GM23338 (cell line): ENCODE results near the gene ESYT1.

Source experiments
- CREB1 ChIP-seq: fragments of 250-450 bp; sonication (Bioruptor Pico); IDR thresholded peaks from 2 replicates; pipeline ENCODE4 v1.5.0; 2020; ENCODE audit warnings: low read depth, mild to moderate bottlenecking, moderate library complexity
- EZH2 ChIP-seq: fragments of 200-600 bp; sonication (generic); IDR thresholded peaks from one replicate; pipeline ENCODE4 v1.8.0; 2017; ENCODE audit warnings: antibody characterized with exemption, mild to moderate bottlenecking, low read depth; ENCODE audit not compliant: unreplicated experiment
- EZH2phosphoT487 ChIP-seq: fragments of 200-600 bp; sonication (generic); IDR thresholded peaks from one replicate; pipeline ENCODE4 v1.8.1; 2018; ENCODE audit warnings: antibody characterized with exemption; ENCODE audit not compliant: unreplicated experiment
- JUNB ChIP-seq: IDR thresholded peaks from one replicate; pipeline ENCODE4 v1.6.1; 2016; ENCODE audit warnings: antibody characterized with exemption; ENCODE audit not compliant: unreplicated experiment
- NANOG ChIP-seq: IDR thresholded peaks from 2 replicates; pipeline ENCODE4 v1.6.1; 2016; ENCODE audit warnings: antibody characterized with exemption, borderline replicate concordance
- POLR2AphosphoS5 ChIP-seq: IDR thresholded peaks from 2 replicates; pipeline ENCODE4 v1.6.1; 2016; ENCODE audit warnings: antibody characterized with exemption, low read depth
- STAT1 ChIP-seq: IDR thresholded peaks from one replicate; pipeline ENCODE4 v1.6.1; 2016; ENCODE audit warnings: antibody characterized with exemption; ENCODE audit not compliant: unreplicated experiment
- ZNF114 ChIP-seq: fragments of 250-450 bp; sonication (Bioruptor Pico); IDR thresholded peaks from 2 replicates; pipeline ENCODE4 v1.5.0; 2020; ENCODE audit warnings: mild to moderate bottlenecking, moderate library complexity
- ZNF331 ChIP-seq: fragments of 250-450 bp; sonication (Bioruptor Pico); IDR thresholded peaks from 2 replicates; pipeline ENCODE4 v1.5.0; 2020; ENCODE audit warnings: low read depth, mild to moderate bottlenecking, moderate library complexity
- TF ChIP-seq, protein P1 (sequence below), 2 experiments: fragments of 200-600 bp in 1 of 2; sonication (generic) in 1 of 2; conservative IDR thresholded peaks; 2 replicates each; pipeline versions ENCODE4 v1.5.1 to v1.6.1; 2016 to 2017; ENCODE audit warnings: antibody characterized with exemption in 2 of 2, low read depth in 2 of 2, mild to moderate bottlenecking in 2 of 2, moderate library complexity in 1 of 2
- TF ChIP-seq, protein P2 (sequence below): IDR thresholded peaks from one replicate; pipeline ENCODE4 v1.6.1; 2018; ENCODE audit warnings: antibody characterized with exemption; ENCODE audit not compliant: unreplicated experiment
- TF ChIP-seq, protein P3 (sequence below): IDR thresholded peaks from 2 replicates; pipeline ENCODE4 v1.6.1; 2016; ENCODE audit warnings: antibody characterized with exemption

DNA sequence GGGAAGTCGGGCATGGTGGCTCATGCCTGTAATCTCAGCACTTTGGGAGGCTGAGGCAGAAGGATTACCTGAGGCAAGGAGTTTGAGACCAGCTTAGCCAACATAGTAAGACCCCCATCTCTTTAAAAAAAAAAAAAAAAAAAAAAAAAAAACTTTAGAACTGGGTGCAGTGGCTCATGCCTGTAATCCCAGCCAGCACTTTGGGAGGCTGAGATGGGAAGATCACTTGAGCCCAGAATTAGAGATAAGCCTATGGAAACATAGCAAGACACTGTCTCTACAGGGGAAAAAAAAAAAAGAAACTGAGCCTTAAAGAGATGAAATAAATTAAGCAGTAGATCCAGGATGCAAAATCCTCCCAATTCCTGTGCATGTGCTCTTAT, 25.4 kb upstream of the ESYT1 start:
- TF ChIP-seq NANOG (no peak), EZH2phosphoT487 (no peak), EZH2 (no peak), JUNB (no peak), POLR2AphosphoS5 (no peak), CREB1 (CRISPR knock-in tag) (no peak), STAT1 (no peak), ZNF114 (no peak), ZNF331 (CRISPR knock-in tag) (no peak)
- TF ChIP-seq, protein P1, sequence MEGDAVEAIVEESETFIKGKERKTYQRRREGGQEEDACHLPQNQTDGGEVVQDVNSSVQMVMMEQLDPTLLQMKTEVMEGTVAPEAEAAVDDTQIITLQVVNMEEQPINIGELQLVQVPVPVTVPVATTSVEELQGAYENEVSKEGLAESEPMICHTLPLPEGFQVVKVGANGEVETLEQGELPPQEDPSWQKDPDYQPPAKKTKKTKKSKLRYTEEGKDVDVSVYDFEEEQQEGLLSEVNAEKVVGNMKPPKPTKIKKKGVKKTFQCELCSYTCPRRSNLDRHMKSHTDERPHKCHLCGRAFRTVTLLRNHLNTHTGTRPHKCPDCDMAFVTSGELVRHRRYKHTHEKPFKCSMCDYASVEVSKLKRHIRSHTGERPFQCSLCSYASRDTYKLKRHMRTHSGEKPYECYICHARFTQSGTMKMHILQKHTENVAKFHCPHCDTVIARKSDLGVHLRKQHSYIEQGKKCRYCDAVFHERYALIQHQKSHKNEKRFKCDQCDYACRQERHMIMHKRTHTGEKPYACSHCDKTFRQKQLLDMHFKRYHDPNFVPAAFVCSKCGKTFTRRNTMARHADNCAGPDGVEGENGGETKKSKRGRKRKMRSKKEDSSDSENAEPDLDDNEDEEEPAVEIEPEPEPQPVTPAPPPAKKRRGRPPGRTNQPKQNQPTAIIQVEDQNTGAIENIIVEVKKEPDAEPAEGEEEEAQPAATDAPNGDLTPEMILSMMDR (conservative IDR thresholded peaks at IDR 0.05; ENCODE audit: low read depth in 2 of 2) = no peak
- TF ChIP-seq, protein P2, sequence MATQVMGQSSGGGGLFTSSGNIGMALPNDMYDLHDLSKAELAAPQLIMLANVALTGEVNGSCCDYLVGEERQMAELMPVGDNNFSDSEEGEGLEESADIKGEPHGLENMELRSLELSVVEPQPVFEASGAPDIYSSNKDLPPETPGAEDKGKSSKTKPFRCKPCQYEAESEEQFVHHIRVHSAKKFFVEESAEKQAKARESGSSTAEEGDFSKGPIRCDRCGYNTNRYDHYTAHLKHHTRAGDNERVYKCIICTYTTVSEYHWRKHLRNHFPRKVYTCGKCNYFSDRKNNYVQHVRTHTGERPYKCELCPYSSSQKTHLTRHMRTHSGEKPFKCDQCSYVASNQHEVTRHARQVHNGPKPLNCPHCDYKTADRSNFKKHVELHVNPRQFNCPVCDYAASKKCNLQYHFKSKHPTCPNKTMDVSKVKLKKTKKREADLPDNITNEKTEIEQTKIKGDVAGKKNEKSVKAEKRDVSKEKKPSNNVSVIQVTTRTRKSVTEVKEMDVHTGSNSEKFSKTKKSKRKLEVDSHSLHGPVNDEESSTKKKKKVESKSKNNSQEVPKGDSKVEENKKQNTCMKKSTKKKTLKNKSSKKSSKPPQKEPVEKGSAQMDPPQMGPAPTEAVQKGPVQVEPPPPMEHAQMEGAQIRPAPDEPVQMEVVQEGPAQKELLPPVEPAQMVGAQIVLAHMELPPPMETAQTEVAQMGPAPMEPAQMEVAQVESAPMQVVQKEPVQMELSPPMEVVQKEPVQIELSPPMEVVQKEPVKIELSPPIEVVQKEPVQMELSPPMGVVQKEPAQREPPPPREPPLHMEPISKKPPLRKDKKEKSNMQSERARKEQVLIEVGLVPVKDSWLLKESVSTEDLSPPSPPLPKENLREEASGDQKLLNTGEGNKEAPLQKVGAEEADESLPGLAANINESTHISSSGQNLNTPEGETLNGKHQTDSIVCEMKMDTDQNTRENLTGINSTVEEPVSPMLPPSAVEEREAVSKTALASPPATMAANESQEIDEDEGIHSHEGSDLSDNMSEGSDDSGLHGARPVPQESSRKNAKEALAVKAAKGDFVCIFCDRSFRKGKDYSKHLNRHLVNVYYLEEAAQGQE = no peak
- TF ChIP-seq, protein P3, sequence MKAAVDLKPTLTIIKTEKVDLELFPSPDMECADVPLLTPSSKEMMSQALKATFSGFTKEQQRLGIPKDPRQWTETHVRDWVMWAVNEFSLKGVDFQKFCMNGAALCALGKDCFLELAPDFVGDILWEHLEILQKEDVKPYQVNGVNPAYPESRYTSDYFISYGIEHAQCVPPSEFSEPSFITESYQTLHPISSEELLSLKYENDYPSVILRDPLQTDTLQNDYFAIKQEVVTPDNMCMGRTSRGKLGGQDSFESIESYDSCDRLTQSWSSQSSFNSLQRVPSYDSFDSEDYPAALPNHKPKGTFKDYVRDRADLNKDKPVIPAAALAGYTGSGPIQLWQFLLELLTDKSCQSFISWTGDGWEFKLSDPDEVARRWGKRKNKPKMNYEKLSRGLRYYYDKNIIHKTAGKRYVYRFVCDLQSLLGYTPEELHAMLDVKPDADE = no peak
